A673 (cell line): ENCODE data around the gene ARL4C.

ENCODE experiments used
- EZH2 ChIP-seq: fragments of 200-600 bp; sonication (generic); IDR thresholded peaks from 2 replicates; pipeline ENCODE4 v1.6.1; 2017; ENCODE audit warnings: borderline replicate concordance, low read depth, mild to moderate bottlenecking, mixed read lengths, antibody characterized with exemption, low read length; ENCODE audit not compliant: poor library complexity, severe bottlenecking
- TF ChIP-seq, protein P1 (sequence below): fragments of 300-800, 200-600 bp; sonication (generic); conservative IDR thresholded peaks from 2 replicates; pipeline ENCODE4 v1.5.1; 2017; ENCODE audit warnings: low read depth, mild to moderate bottlenecking, antibody characterized with exemption, low read length, moderate library complexity, mixed read lengths

DNA sequence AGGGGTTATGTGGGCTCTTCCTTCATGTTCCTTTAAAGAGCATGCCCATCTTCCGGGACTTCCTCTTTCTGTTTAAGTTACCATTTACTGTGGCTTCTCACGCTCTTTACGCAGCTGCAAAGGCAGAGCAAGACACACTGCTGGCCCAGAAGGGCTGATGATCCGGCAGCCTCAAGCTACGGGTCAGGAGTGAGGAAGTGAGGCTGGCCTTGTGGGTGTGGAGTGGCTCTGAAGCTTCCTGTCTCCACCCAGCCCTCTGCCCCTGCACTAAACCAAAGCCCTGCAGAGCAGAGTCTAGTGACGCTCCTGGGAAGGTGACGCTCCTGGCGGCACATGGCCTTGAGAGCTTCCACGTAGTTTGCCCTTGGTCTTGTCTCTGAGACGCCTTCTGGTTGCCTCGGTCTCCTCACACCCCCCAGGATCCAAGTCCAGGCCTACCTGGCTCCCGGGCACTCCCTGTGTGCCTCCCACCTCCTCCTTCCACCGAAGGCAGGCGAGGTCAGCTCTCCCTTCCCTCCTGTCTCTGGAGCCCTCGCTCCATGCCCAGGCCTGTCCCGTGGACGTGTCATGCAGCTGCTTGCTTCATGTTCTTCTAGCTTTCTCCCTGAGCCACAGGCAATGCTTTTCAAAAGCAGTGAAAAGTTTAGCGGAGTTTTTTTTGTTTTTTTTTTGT is 50.3 kb downstream of the ARL4C start:
- TF ChIP-seq, protein P1, sequence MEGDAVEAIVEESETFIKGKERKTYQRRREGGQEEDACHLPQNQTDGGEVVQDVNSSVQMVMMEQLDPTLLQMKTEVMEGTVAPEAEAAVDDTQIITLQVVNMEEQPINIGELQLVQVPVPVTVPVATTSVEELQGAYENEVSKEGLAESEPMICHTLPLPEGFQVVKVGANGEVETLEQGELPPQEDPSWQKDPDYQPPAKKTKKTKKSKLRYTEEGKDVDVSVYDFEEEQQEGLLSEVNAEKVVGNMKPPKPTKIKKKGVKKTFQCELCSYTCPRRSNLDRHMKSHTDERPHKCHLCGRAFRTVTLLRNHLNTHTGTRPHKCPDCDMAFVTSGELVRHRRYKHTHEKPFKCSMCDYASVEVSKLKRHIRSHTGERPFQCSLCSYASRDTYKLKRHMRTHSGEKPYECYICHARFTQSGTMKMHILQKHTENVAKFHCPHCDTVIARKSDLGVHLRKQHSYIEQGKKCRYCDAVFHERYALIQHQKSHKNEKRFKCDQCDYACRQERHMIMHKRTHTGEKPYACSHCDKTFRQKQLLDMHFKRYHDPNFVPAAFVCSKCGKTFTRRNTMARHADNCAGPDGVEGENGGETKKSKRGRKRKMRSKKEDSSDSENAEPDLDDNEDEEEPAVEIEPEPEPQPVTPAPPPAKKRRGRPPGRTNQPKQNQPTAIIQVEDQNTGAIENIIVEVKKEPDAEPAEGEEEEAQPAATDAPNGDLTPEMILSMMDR = no peak
- no peak for TF ChIP-seq EZH2
